Ammon's horn (tissue), 1 donor: ENCODE data around the gene PTPRD.
"Not testable (repeated sequence)": the region's sequence is repeated elsewhere in the genome, so short reads cannot be mapped to it uniquely, and the experiment has no call there.

Source experiments
- DNase-seq: peaks from one replicate; pipeline ENCODE4 v3.0.0-alpha.2; 2016; ENCODE audit warnings: low spot score

Gene PTPRD

DNA sequence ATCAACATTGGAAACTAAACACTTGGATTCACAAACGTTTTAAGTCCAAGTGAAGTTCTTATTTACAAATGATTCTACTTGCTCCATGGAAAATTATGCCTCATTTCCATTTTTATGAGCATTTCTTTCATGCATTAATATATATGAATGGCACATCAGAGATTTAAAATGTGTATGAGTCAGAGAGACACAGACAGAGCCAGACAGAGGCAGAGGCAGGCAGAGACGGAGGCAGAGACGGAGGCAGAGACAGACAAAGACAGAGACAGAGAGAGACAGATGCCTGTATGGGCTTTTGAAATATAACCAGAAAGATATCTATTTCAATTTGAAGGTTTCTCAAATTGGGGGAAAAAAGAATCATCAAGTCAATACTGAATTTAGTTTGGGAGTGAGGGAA, 649.0 kb downstream of the PTPRD start:
- DNase-seq, result no peak

DNA sequence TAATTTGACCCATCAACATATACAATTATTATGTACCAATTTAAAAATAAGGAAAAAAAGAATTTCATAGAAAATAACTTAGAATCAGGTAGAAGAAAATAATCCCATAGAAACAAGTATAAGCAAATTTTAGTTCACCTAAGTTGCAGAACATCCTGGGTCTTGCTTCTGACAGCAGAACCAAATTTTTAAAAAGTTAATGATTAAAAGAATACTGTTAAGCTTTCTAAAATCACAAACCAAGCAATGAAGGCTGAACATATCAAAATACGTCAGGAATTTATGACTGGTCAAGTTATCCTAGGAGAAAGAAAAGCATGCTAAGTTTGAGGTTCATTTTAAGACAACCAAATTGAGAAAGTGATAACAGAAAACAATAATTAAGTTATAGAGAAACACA, 650.9 kb downstream of the PTPRD start:
- DNase-seq, result no peak

DNA sequence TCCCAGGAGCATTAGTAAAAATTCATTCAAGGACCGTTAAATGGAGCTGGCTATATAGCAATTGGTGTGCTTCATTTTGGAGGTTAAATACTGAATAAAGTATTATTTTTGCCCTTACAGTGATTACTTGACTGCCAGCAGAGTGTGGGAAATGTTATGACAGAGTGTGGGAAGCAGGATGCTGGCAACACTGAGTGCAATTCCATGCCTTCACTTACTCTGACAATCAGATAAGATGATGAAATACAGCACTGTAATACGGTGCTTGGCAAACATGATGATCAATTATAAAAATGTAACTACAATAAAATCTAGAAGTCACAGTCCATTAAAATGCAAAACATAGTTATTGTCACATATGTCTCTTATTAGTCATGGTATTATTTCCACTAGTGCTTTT, 651.3 kb downstream of the PTPRD start:
- peak; percentile 66 for DNase-seq

DNA sequence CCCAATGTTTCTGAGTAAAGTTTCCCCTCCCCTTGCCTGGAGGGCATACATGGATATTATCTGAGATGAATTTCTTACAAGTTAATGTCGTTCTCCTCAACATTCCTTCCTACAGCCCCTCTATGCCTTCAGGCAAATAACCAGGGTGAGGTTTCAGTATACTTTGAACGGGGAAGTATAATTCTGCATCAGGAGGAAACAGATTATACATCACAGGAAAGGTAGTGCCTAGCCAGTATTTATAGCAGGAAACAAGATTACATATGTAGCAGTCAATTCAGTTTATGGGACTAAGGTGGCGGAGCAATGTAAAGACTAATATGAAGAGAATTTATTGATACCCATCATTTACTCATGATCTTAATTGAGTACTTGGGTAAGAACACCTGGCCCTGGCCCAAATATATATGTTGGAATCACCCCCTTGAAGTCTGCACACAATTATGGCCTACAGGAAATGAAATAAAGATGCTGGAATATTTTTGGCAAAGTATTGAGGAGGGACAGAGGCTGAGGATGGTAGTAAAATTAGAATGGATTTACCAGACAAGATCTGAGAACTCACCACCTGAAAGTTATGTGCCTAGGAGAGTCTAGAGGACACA, 661.1 kb downstream of the PTPRD start:
- DNase-seq, result no peak

- DNase-seq, result peak; percentile 12
These were observed 662.0 kb downstream of the PTPRD start for GRCh38 chr9:9950813-9951212.

GRCh38 chr9:9949978-9950377, 662.8 kb downstream of the PTPRD start:
- no peak for DNase-seq

DNA sequence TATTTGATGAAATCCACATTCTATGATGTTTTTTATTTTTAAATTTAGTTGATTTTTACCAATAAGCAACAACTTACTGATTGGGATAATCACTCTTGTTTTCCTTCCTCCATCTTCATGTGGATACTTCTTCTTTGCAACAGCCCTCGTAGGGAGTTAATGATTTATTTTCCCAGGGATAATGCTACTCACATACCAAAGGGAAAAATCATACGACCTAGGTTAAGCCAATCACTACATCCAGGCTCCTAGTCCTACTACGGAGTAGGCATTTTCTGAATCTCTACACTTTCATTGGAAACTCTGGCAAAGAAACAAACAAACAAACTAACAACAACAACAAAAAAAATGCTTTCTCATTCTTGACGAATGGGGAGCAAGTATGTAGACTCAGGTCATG, 663.4 kb downstream of the PTPRD start:
- DNase-seq, result no peak

GRCh38 chr9:9945966-9946365, 666.8 kb downstream of the PTPRD start:
- DNase-seq, result no peak

DNA sequence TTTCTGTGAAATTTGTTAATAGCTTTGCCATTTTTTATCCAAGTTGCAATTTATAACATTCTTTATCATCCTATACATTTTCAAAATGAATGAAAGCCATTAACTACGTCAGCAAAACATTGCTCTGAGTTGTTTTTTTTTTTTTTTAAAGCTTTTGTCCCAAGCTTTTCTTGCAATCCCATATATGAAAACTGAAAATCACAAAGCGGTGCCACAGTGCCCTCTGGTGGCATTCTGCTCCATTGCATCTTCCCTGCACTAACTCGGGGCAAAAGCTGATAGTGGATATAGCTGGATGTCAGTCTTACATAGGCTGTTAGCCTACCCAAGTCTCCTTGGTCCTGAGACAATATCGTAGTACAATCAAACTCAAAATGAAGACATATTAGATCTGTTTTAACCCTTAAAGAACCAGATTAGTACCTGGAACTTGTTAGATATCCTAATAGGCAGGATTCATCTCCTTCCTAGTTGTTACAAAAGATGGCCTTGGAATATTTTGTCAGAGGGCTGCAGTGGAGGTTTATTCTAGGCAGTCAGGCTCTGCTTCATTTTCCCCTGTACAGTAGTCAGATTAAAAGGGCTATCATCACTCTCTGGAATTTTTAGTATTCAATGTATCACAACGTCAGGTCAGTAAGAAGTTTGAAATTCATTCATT, 669.9 kb downstream of the PTPRD start:
- peak; percentile 79 for DNase-seq

DNA sequence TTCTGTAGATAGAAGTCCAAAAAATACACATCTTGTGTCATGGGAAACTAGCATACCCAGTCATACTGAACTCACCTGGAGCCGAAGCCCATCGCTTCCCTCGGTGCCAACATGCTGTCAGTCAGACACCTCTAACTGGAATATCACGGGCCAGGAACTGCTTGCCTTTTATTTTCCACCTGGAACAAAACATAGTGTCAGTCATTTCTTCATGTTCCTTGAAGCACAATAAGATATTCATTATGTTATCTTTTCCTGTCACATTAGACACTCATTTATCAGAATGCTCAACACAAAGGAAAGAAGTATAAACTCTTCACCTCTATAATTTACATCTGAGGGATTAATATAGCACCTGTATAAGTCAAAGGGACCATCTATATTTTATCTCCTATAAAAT, 674.4 kb downstream of the PTPRD start:
- no peak for DNase-seq

- not testable (repeated sequence) for DNase-seq
These were observed 681.3 kb downstream of the PTPRD start for GRCh38 chr9:9931464-9931863.

DNA sequence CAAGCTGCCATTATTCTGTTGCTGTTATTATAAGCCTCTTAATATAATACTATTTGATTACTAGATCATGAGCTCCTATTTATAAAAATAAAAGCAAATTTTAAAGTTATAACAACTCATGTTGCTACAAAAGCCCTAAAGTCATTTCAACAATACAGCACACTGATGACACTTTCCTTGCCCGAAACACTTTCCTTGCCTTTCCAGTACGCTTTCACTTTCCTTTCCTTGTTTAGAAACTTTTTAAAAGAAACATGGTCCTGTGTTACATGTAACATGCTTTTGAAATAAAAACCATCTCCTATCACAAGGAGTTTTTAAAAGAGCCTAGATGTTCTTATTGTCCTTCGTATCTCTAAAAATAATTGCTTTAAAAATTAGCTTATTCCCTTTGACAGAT, 688.4 kb downstream of the PTPRD start:
- no peak for DNase-seq

- no peak for DNase-seq
These were observed 691.0 kb downstream of the PTPRD start for GRCh38 chr9:9921805-9922204.

- DNase-seq, result no peak
These were observed 692.3 kb downstream of the PTPRD start for GRCh38 chr9:9920425-9921060.

GRCh38 chr9:9919174-9919775, 693.5 kb downstream of the PTPRD start:
- DNase-seq, result no peak

DNA sequence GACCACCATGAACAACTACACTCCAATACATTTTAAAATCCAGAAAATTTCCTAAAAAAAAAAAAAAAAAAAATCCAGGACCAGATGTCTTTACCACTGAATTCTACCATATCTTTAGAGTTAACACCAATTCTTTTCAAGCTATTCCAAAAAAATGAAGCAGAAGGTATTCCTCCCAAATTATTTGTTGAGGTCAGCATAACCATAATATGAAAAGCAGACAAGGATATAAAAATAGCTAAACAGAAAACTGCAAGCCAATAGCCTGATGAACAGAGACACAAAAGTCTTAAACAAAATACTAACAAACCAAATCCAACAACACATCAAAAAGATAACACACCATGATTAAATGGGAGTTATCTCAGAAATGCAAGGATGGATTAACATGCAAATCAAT, 695.4 kb downstream of the PTPRD start:
- no peak for DNase-seq

DNA sequence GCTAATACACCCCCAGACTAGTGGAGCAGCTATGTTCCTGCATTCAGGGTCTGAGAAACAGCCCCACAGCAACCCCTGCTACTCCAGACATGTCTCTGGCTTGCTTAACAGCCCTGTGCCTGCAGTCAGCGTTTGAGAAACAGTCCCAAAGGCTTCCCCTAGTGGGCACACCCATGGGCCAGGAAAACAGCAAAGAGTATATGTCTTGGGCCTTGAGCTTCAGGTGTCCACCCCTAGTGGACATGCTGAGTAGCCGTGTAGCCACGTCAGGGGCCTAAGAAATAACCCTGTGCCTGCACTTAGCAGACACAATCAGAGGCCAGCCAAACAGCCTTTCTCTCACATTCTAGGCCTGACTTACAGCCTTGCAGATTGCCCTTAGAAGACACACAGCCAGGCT, 698.6 kb downstream of the PTPRD start:
- no peak for DNase-seq

DNA sequence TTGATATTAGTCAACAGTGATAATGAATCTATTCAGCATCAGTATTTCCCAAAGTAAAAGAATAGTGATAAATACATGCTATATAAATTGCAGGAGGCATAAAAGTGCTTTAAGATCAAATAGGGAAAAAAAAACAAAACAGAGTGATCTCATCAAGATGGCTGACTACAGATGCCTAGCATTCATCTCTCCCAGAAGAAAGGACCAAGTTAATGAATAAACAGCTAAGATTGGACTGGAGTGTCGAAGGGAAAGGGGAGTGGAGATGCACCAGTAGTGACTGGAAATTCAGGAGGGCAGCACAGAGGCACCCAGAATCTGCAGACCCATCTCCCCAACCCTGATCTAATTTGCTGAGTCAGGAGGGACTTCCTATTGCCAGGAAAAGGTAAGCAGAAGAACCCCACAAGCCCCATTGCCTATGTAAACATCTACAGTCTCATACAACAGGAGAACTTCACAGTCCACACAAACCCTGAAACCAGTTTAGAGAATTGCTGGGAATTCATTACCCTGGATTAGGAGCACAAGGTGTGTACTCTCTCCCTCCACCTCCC, 699.4 kb downstream of the PTPRD start:
- DNase-seq, result no peak

DNA sequence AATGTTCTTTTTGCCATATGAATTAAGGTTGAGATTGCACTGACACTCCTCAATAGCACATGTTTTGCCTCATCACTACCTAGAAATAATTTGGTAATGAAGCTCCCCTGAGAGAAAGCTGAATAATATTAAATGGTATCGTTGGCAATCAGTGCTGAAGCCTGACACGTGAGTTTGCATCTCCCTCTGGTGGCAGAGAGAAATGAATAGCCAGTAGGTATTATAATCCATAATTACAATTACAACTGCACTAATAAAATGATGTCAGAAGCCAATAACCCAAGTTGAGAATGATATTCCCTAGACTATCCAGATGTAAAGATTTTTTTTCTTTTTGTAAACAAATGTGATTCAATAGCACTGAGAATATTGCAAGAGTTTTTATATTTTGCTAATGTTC, 700.3 kb downstream of the PTPRD start:
- no peak for DNase-seq

GRCh38 chr9:9905736-9906135, 707.1 kb downstream of the PTPRD start:
- no peak for DNase-seq

GRCh38 chr9:9904041-9904440, 708.8 kb downstream of the PTPRD start:
- no peak for DNase-seq

DNA sequence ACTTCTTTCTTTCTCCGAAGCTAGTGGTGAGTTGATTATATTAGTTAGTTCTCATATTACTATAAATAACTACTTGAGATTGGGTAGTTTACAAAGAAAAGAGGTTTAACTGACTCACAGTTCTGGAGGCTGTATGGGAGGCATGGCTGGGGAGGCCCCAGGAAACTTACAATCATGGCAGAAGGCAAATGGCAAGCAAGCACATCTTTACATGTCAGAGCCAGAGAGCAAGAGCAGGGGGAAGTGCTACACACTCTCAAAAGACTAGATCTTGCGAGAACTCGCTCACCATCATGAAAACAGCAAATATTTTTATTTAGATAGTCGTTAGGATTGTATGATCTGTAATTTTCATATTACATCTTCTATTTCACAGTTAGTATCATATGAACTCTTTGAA, 711.2 kb downstream of the PTPRD start:
- no peak for DNase-seq

DNA sequence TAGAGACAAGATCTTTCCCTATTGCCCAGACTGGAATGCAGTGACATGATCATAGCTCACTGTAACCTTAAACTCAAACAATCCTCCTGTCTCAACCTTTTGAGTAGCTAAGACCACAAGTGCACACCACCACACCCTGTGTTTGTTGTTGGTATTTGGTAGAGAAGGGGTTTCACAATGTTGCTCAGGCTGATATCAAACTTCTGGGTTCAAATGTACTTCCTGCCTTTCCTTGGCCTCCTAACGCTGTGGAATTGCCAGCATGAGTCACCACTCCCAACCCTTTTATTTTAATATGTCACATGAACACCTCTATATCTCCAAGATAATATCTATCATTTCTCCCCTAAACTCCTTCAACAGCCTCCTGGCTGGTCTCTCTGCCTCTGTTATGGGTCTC, 719.0 kb downstream of the PTPRD start:
- DNase-seq, result no peak
